Measurements from ENCODE around the gene SGMS2. TPM values are rescaled to one million over a fixed set of nuclear protein-coding genes. Genes with fewer than 3 reads are reported as not detected.

SGMS2 gene
- total RNA-seq, 1 donor from 2014 or later = 1.1 TPM

DNA sequence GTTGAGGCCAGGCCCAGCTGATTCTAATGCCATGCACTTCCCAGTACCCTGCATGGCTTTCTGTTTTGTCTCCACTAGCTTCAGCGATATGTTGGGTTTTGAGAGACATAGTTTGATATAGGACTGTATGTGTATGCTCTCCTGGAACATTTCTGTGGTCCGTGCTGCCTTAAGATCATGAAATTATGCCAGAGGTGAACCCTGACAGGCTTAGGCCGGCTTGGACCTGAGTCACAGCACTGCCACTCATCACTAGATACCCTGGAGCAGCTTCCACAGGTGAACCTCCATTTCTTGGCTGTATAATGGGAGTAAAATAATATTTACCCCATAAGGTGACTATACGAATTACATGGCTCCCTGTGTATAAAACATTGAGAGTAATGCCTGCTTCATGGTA lies 6.4 kb downstream of the SGMS2 start:
- H3K27me3 Mint-ChIP-seq (ENCODE audit: insufficient read depth, low read depth) = no peaks in the 10 kb centered on the region
- H3K4me1 ChIP-seq = peaks cover under 1% of the 10 kb centered on the region
- no peak overlapping the region for H3K4me2 ChIP-seq
- H3K27ac Mint-ChIP-seq = no peak overlapping the region
- H3K9me3 Mint-ChIP-seq = peaks cover 2% of the 10 kb centered on the region
- DNase-seq (ENCODE audit: low spot score) = no peak
- TF ChIP-seq, protein P1, sequence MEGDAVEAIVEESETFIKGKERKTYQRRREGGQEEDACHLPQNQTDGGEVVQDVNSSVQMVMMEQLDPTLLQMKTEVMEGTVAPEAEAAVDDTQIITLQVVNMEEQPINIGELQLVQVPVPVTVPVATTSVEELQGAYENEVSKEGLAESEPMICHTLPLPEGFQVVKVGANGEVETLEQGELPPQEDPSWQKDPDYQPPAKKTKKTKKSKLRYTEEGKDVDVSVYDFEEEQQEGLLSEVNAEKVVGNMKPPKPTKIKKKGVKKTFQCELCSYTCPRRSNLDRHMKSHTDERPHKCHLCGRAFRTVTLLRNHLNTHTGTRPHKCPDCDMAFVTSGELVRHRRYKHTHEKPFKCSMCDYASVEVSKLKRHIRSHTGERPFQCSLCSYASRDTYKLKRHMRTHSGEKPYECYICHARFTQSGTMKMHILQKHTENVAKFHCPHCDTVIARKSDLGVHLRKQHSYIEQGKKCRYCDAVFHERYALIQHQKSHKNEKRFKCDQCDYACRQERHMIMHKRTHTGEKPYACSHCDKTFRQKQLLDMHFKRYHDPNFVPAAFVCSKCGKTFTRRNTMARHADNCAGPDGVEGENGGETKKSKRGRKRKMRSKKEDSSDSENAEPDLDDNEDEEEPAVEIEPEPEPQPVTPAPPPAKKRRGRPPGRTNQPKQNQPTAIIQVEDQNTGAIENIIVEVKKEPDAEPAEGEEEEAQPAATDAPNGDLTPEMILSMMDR (IDR thresholded peaks at IDR 0.05) = no peak
- no peak for TF ChIP-seq EZH2phosphoT487 (IDR thresholded peaks at IDR 0.05)
- TF ChIP-seq EZH2 (IDR thresholded peaks at IDR 0.05) = no peak
- peaks cover 13% of the 10 kb centered on the region for H3K27me3 ChIP-seq
- H3K4me3 ChIP-seq = no peak overlapping the region
- no peak overlapping the region for H2AFZ ChIP-seq (replicated peaks)
- H3K27ac ChIP-seq = no peak overlapping the region
- no peaks in the 10 kb centered on the region for H3K36me3 ChIP-seq
- H3K36me3 Mint-ChIP-seq = peaks cover 2% of the 10 kb centered on the region
- H3K79me2 ChIP-seq (ENCODE audit: low read depth) = no peaks in the 10 kb centered on the region
- H3K4me3 Mint-ChIP-seq = no peak overlapping the region
- H3K9me3 ChIP-seq (ENCODE audit: low read depth) = no peaks in the 10 kb centered on the region
- no peaks in the 10 kb centered on the region for H4K20me1 ChIP-seq (ENCODE audit: low read depth)
- no peaks in the 10 kb centered on the region for H3F3A ChIP-seq (ENCODE audit: low read depth)
- H3K9ac ChIP-seq = no peak overlapping the region
- no peaks in the 10 kb centered on the region for H3K4me1 Mint-ChIP-seq

DNA sequence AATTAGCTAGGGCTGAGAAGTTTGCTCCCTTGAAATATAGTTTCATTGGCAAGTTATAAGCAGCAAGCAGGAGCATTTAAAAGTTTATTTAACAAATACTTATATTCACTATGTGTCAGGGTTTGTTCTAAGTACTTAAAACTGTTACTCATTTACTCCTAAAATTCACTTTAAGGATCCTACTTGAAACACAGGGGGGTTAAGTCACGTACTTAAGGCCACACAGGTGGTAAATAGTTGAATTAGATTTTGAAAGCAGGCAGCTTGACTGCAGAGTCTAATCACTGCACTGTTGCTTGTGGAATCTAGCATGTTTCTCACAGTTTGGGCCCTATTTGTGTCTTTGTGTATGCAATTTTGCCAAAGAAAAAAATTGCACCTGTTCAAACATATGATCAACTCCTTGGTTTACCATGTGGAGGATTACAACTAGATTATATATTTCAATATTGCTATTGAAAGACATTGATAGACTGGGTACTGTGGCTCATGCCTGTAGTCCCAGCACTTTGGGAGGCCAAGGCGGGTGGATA lies 7.6 kb downstream of the SGMS2 start:
- no peak overlapping the region for H3K9ac ChIP-seq
- Mint-ChIP-seq H3K9me3 (peaks cover 2% of the 10 kb centered on the region), H3K36me3 (peaks cover 2% of the 10 kb centered on the region), H3K27me3 (ENCODE audit: insufficient read depth, low read depth) (no peaks in the 10 kb centered on the region), H3K4me3 (no peak overlapping the region), H3K4me1 (no peaks in the 10 kb centered on the region), H3K27ac (no peak overlapping the region)
- no peaks in the 10 kb centered on the region for H4K20me1 ChIP-seq (ENCODE audit: low read depth)
- H3K9me3 ChIP-seq (ENCODE audit: low read depth) = no peaks in the 10 kb centered on the region
- no peak for DNase-seq (ENCODE audit: low spot score)
- H3K27me3 ChIP-seq = peaks cover under 1% of the 10 kb centered on the region
- no peaks in the 10 kb centered on the region for H3F3A ChIP-seq (ENCODE audit: low read depth)
- no peaks in the 10 kb centered on the region for H3K36me3 ChIP-seq
- no peak overlapping the region for H3K4me2 ChIP-seq
- no peak overlapping the region for H3K27ac ChIP-seq
- no peaks in the 10 kb centered on the region for H3K79me2 ChIP-seq (ENCODE audit: low read depth)
- H3K4me3 ChIP-seq = no peak overlapping the region
- H3K4me1 ChIP-seq = no peaks in the 10 kb centered on the region
- H2AFZ ChIP-seq (replicated peaks) = no peak overlapping the region
- TF ChIP-seq EZH2 (IDR thresholded peaks at IDR 0.05) (no peak), EZH2phosphoT487 (IDR thresholded peaks at IDR 0.05) (no peak)
- TF ChIP-seq, protein P1 (IDR thresholded peaks at IDR 0.05) = no peak

DNA sequence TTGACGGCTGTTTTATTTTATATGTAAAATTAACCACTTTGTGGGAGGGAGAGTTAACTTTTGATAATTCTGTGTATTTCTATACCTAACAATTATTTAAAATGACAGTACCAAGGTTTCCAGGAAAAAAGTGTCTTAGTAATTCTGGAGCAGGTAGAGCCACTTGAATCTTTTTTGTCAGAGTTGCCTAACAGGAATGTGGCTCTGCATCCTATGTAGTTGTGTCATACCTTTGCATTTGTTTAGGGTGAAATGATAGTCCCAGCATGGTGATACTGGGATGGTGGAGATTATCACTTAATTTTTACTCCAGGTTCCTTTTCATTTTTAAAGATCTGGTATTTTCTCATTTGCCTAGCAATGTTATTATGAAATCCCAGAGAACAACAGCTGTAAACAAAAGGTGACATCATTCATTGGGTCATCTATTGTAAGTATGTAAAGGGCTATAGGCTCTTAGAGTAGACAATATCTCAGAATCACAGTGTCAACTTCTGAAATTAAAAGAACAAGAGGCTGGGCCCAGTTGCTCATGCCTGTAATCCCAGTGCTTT lies 9.6 kb downstream of the SGMS2 start:
- Histone ChIP-seq H3K36me3 (no peaks in the 10 kb centered on the region), H3K4me2 (no peak overlapping the region), H3K79me2 (ENCODE audit: low read depth) (no peaks in the 10 kb centered on the region), H4K20me1 (ENCODE audit: low read depth) (no peaks in the 10 kb centered on the region), H2AFZ (replicated peaks) (no peak overlapping the region), H3K27ac (no peak overlapping the region), H3K9me3 (ENCODE audit: low read depth) (no peaks in the 10 kb centered on the region), H3K9ac (no peak overlapping the region), H3F3A (ENCODE audit: low read depth) (no peaks in the 10 kb centered on the region), H3K27me3 (no peaks in the 10 kb centered on the region), H3K4me1 (no peaks in the 10 kb centered on the region), H3K4me3 (no peak overlapping the region)
- no peak for DNase-seq (ENCODE audit: low spot score)
- H3K36me3 Mint-ChIP-seq = peaks cover 2% of the 10 kb centered on the region
- H3K4me3 Mint-ChIP-seq = no peak overlapping the region
- no peaks in the 10 kb centered on the region for H3K27me3 Mint-ChIP-seq (ENCODE audit: insufficient read depth, low read depth)
- no peak overlapping the region for H3K27ac Mint-ChIP-seq
- TF ChIP-seq EZH2phosphoT487 (IDR thresholded peaks at IDR 0.05) (no peak), EZH2 (IDR thresholded peaks at IDR 0.05) (no peak)
- TF ChIP-seq, protein P1 (IDR thresholded peaks at IDR 0.05) = no peak
- no peaks in the 10 kb centered on the region for H3K4me1 Mint-ChIP-seq
- H3K9me3 Mint-ChIP-seq = peaks cover 2% of the 10 kb centered on the region

All from neural progenitor cell (in vitro differentiated cells).